SK-N-MC (cell line): Measurements from ENCODE around the gene HSD17B13.
"Not testable (repeated sequence)": the region's sequence is repeated elsewhere in the genome, so short reads cannot be mapped to it uniquely, and the experiment has no call there.

ENCODE experiments used
- EZH2 ChIP-seq: fragments of 200-600 bp; sonication (generic); IDR thresholded peaks from one replicate; pipeline ENCODE4 v1.6.1; 2017; ENCODE audit warnings: antibody characterized with exemption
- POLR2AphosphoS5 ChIP-seq: IDR thresholded peaks from 2 replicates; pipeline ENCODE4 v1.6.1; 2012; ENCODE audit warnings: mild to moderate bottlenecking, low read depth, low read length, borderline replicate concordance

DNA sequence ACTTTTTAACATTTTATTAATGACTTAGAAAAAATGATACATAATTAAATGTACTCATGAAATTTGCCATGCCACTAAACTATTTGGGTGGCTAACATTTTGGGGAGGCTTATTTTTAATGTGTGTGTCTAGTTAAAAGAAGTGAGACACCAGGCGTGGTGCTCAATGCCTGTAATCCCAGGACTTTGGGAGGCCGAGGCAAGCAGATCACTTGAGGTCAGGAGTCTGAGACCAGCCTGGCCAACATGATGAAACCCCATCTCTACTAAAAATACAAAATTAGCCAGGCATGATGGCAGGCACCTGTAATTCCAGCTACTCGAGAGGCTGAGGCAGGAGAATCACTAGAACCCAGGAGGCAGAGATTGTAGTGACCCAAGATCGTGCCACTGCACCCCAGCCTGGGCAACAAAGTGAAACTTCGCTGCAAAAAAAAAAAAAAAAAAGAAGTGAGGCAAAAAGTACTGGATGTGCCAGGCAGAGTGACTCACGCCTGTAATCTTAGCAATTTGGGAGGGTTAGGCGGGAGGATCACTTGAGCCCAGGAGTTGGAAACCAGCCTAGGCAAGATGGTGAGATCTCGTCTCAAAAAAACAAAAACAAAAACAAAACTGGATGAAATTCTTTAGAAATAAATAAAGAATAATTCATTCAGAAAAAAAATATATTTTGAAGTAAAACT is 19.4 kb upstream of the HSD17B13 start:
- not testable (repeated sequence) for TF ChIP-seq EZH2, POLR2AphosphoS5
